Measurements from ENCODE around the gene VWCE. TPM values are rescaled to one million over a fixed set of nuclear protein-coding genes. Genes with fewer than 3 reads are reported as not detected.
A peak's percentile ranks its signal among the peaks of the same experiment; 100 is the strongest.

The VWCE gene
- total RNA-seq, 1 experiment from 2014 or later: 0.51 TPM

- POLR2A ChIA-PET: no interaction called here
- H3K27ac ChIP-seq (ENCODE audit: low read length): peak overlapping the region; percentile 92
Observed at GRCh38 chr11:61331651-61332050, 36.5 kb upstream of the VWCE start.

DNA sequence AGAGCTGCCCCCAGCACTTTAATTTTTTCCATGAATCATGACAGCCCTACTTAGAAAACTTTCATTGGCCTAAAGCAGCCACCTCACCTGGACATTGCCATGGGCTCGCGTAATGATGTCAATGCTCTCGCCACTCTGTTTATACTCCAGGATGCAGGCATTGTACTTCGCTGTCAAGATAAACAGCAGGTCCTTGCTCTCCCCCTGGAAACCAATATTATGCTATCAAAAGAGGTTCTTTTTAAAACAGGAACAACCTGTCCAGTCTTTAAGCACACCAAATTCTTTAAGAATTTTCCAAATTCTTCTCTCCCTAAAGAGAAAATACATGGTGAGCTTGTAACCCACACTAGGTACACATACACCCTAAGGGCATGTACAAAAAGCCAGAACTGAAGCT is 34.8 kb upstream of the VWCE start:
- no peaks in the 10 kb centered on the region for H3K9me3 ChIP-seq (ENCODE audit: control insufficient read depth, insufficient read depth, low read depth, low read length)
- CTCF ChIA-PET: interaction anchor here (1.2 kb wide), 1 partner anchor 56 kb away, joined by 3 read pairs; no protein-coding TSS in a partner anchor
- no peak for TF ChIP-seq REST (IDR thresholded peaks at IDR 0.05; ENCODE audit: insufficient read depth in 1 of 2, low read depth in 2 of 2, low read length in 1 of 2)
- TF ChIP-seq SIN3A (IDR thresholded peaks at IDR 0.05; ENCODE audit: borderline replicate concordance, insufficient read depth, low read depth, low read length): no peak
- TF ChIP-seq TCF7L2 (IDR thresholded peaks at IDR 0.05; ENCODE audit: low read depth, low read length): no peak
- TF ChIP-seq POLR2AphosphoS5 (IDR thresholded peaks at IDR 0.05; ENCODE audit: low read depth, low read length): no peak
- no peak for TF ChIP-seq CTCF (IDR thresholded peaks at IDR 0.05)
- H3K4me1 ChIP-seq (ENCODE audit: control insufficient read depth, insufficient read depth, low read length): peaks cover 29% of the 10 kb centered on the region
- H3K27ac ChIP-seq (ENCODE audit: low read length): no peak overlapping the region
- POLR2A ChIA-PET: no interaction called here
- in situ Hi-C loops (cut with HindIII; ENCODE audit: low pct_unique_long_range_greater_than_20kb, low sequenced_read_pairs): no loop called here
- DNase-seq (ENCODE audit: low read depth, low spot score): no peak
- no TSS peak for BruUV-seq (replicated peaks)
- no peak overlapping the region for H3K4me3 ChIP-seq (ENCODE audit: low read depth in 2 of 2, low read length in 2 of 2)
- H3K36me3 ChIP-seq (ENCODE audit: control insufficient read depth, insufficient read depth, low read length): peaks cover 31% of the 10 kb centered on the region
- no peaks in the 10 kb centered on the region for H3K27me3 ChIP-seq (ENCODE audit: control insufficient read depth, insufficient read depth, low read length)
- ATAC-seq: no peak
- intact Hi-C loops (cut with micrococcal nuclease; ENCODE audit: unreplicated experiment): no loop called here

More at GRCh38 chr11:61331651-61332050, 36.5 kb upstream of the VWCE start:
- DNase-seq (ENCODE audit: low read depth, low spot score) (no peak), ATAC-seq (no peak)
- Histone ChIP-seq H3K27me3 (ENCODE audit: control insufficient read depth, insufficient read depth, low read length) (no peaks in the 10 kb centered on the region), H3K4me1 (ENCODE audit: control insufficient read depth, insufficient read depth, low read length) (peaks cover 31% of the 10 kb centered on the region), H3K4me3 (ENCODE audit: low read depth in 2 of 2, low read length in 2 of 2) (peak overlapping the region; percentile 92 to 98), H3K36me3 (ENCODE audit: control insufficient read depth, insufficient read depth, low read length) (peaks cover 20% of the 10 kb centered on the region), H3K9me3 (ENCODE audit: control insufficient read depth, insufficient read depth, low read depth, low read length) (no peaks in the 10 kb centered on the region)
- in situ Hi-C loops (cut with HindIII; ENCODE audit: low pct_unique_long_range_greater_than_20kb, low sequenced_read_pairs) (no loop called here), intact Hi-C loops (cut with micrococcal nuclease; ENCODE audit: unreplicated experiment) (no loop called here)
- CTCF ChIA-PET: no interaction called here
- no peak for TF ChIP-seq TCF7L2 (IDR thresholded peaks at IDR 0.05; ENCODE audit: low read depth, low read length)
- TF ChIP-seq REST (IDR thresholded peaks at IDR 0.05; ENCODE audit: insufficient read depth in 1 of 2, low read depth in 2 of 2, low read length in 1 of 2): no peak
- TF ChIP-seq CTCF (IDR thresholded peaks at IDR 0.05): no peak
- TF ChIP-seq POLR2AphosphoS5 (IDR thresholded peaks at IDR 0.05; ENCODE audit: low read depth, low read length): no peak
- TF ChIP-seq SIN3A (IDR thresholded peaks at IDR 0.05; ENCODE audit: borderline replicate concordance, insufficient read depth, low read depth, low read length): no peak
- BruUV-seq (replicated peaks): no TSS peak
